ENCODE data around the gene FASN. TPM values are rescaled to one million over a fixed set of nuclear protein-coding genes. Genes with fewer than 3 reads are reported as not detected.

The FASN gene
- total RNA-seq, 1 experiment from 2014 or later, result 69.2 TPM

GRCh38 chr17:82058230-82058854 is 39.7 kb downstream of the FASN start:
- no peak for DNase-seq (ENCODE audit: low read depth)

- no peak for DNase-seq (ENCODE audit: low read depth)
Measured at GRCh38 chr17:82056729-82057621, 41.1 kb downstream of the FASN start.

- no peak for DNase-seq (ENCODE audit: low read depth)
Measured at GRCh38 chr17:82055965-82056728, 41.9 kb downstream of the FASN start.

GRCh38 chr17:82055023-82055964 is 42.7 kb downstream of the FASN start:
- DNase-seq (ENCODE audit: low read depth), result no peak

- no peak for DNase-seq (ENCODE audit: low read depth)
Measured at GRCh38 chr17:82054351-82055022, 43.5 kb downstream of the FASN start.

GRCh38 chr17:82053556-82054263 is 44.3 kb downstream of the FASN start:
- DNase-seq (ENCODE audit: low read depth), result no peak

GRCh38 chr17:82053130-82053529 is 44.9 kb downstream of the FASN start:
- DNase-seq (ENCODE audit: low read depth), result no peak

- no peak for DNase-seq (ENCODE audit: low read depth)
Measured at GRCh38 chr17:82052638-82053059, 45.4 kb downstream of the FASN start.

- DNase-seq (ENCODE audit: low read depth), result peak; percentile 44
Measured at GRCh38 chr17:82051776-82052637, 46.0 kb downstream of the FASN start, which contains the start of the genes GPS1 and RFNG. GPS1 (plus strand) TSS chr17:82051898; CDS start chr17:82051932, 34 bp downstream. RFNG (minus strand) TSS chr17:82051811; CDS start chr17:82051766, 45 bp downstream.

GRCh38 chr17:82050761-82051641 is 47.0 kb downstream of the FASN start:
- no peak for DNase-seq (ENCODE audit: low read depth)

GRCh38 chr17:82050152-82050760 is 47.8 kb downstream of the FASN start:
- no peak for DNase-seq (ENCODE audit: low read depth)

- DNase-seq (ENCODE audit: low read depth), result no peak
Measured at GRCh38 chr17:82049521-82049971, 48.5 kb downstream of the FASN start.

GRCh38 chr17:82049106-82049505 is 48.9 kb downstream of the FASN start:
- DNase-seq (ENCODE audit: low read depth), result no peak

- DNase-seq (ENCODE audit: low read depth), result no peak
Measured at GRCh38 chr17:82048571-82048971, 49.5 kb downstream of the FASN start.

GRCh38 chr17:82047914-82048570 is 50.0 kb downstream of the FASN start:
- DNase-seq (ENCODE audit: low read depth), result no peak

- no peak for DNase-seq (ENCODE audit: low read depth)
Measured at GRCh38 chr17:82047379-82047778, 50.7 kb downstream of the FASN start.
